GM20431 (cell line): ENCODE results near the gene WDR48.

Experiments used
- in situ Hi-C: fragments of 300-500 bp; cut with MseI, MboI; formaldehyde crosslinking; loops from one replicate; pipeline ENCODE4 v1.15.0; 2020; ENCODE audit warnings: low sequenced_read_pairs; ENCODE audit not compliant: unreplicated experiment

The WDR48 gene

GRCh38 chr3:39051649-39052561 is at the start of gene WDR48, which contains the start of gene SCN11A:
WDR48 (plus strand) TSS chr3:39052016; CDS start chr3:39052026, 10 bp downstream.
SCN11A (minus strand) TSS chr3:39051944; CDS start chr3:38950362, 101,582 bp downstream.
- in situ Hi-C loops, result no loop called here

- in situ Hi-C loops, result loop anchor here (25.0 kb wide), 1 partner anchor 493 kb away; no protein-coding TSS in a partner anchor
Measured at GRCh38 chr3:39005295-39005694, 46.5 kb upstream of the WDR48 start.

GRCh38 chr3:39011191-39011736 is 40.6 kb upstream of the WDR48 start:
- in situ Hi-C loops, result loop anchor here (25.0 kb wide), 1 partner anchor 499 kb away; no protein-coding TSS in a partner anchor

DNA sequence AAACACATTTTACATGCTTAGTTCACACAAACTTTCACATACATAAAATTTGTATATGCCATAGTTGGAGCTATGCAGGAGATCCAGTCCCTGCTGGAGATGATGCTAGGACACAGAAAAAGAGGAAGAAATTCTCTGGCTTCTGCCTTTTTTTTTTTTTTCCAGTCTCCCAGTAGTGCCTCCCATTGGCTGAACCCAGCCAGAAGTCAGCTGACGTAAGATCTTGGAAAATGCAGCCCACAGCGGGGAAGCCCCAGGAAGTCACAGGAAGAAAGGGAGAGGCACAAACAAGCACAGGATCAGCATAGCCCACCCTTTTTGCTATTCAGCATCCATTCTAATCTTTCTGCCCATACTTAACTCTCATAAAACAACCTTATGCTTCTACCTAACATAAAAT is 38.5 kb upstream of the WDR48 start:
- in situ Hi-C loops, result loop anchor here (25.0 kb wide), 1 partner anchor 501 kb away; no protein-coding TSS in a partner anchor

- in situ Hi-C loops, result loop anchor here (25.0 kb wide), 1 partner anchor 502 kb away; no protein-coding TSS in a partner anchor
Measured at GRCh38 chr3:39013921-39014509, 37.8 kb upstream of the WDR48 start.

- in situ Hi-C loops, result loop anchor here (25.0 kb wide), 1 partner anchor 503 kb away; no protein-coding TSS in a partner anchor
Measured at GRCh38 chr3:39015418-39015817, 36.4 kb upstream of the WDR48 start.

DNA sequence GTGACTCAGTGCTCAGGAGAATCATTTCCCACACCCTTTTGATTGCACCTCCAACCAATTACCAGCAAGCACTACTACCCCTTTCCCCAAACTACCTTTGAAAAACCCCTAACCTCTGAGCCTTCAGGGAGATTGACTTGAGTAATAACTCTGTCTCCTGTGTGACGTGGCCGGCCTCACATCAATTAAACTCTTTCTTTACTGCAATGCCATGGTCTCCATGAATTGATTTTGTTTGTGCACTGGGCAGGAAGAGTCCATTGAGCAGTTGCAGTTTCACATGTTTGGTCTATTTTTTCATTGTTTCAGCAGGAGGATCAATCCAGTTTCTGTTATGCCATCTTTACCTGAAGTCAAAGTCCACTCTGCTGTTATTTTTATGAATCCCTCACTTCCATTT is 32.5 kb upstream of the WDR48 start:
- in situ Hi-C loops, result loop anchor here (25.0 kb wide), 1 partner anchor 507 kb away; no protein-coding TSS in a partner anchor

- in situ Hi-C loops, result loop anchor here (25.0 kb wide), 1 partner anchor 509 kb away; no protein-coding TSS in a partner anchor
Measured at GRCh38 chr3:39021029-39021428, 30.8 kb upstream of the WDR48 start.

DNA sequence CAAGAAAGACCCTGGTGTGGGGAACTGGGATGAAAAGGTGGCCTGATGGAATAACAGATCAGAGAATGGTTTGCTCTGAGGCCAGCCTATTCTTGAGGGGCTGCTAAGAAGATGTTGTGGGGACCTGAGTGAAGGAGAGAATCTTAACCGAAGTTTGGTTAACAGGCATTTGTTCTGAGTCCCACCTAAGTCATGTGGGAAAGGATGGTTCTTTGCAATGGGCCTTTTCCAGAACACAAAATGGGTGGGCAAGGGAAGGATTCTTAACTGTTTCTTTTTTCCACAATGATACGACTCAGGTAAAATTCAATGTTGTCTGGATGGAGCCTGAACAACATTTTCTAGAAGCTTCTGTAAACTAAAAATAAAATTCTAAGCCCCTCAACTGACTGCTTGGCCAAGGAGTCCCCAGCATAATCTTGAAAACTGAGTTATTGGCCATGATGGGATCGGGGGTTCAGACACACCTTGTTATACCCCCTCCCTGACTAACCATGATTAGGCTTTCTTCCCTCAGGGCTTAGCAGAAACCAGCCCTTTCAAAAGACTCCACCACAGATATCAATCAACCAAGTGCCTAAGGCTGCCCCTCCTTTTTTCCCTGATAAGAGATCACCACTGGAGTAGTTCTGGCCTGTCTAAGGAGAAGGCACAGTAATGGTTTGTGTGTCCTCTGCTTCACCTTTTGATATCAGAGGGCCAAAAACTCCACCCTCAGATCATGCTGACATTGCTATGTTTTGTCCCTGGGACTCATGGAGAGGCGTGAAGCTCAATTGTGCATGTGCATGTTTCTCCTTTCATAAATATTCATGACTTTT is 30.1 kb upstream of the WDR48 start:
- in situ Hi-C loops, result loop anchor here (25.0 kb wide), 1 partner anchor 509 kb away; no protein-coding TSS in a partner anchor

- in situ Hi-C loops, result loop anchor here (25.0 kb wide), 1 partner anchor 510 kb away; no protein-coding TSS in a partner anchor
Measured at GRCh38 chr3:39022286-39022630, 29.6 kb upstream of the WDR48 start.

- in situ Hi-C loops, result loop anchor here (25.0 kb wide), 1 partner anchor 512 kb away; no protein-coding TSS in a partner anchor
Measured at GRCh38 chr3:39024497-39024896, 27.3 kb upstream of the WDR48 start.

- in situ Hi-C loops, result no loop called here
Measured at GRCh38 chr3:39025222-39025970, 26.4 kb upstream of the WDR48 start.

DNA sequence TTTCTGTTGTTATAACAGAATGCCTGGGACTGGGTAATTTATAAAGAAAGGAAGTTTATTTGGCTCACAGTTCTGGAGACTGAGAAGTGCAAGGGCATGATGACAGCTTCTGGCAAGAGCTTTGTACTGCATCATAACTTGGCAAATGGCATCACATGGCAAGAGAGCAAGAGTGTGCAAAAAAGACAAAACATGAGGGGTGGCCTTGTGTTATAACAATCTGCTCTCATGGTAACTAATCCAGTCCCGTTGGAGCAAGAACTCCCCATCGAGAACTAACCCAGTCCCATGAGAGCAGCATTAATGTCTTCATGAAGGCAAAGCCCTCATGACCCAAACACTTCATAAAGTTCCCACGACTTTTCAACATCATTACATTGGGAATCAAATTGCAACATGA is 23.3 kb upstream of the WDR48 start:
- in situ Hi-C loops, result no loop called here

DNA sequence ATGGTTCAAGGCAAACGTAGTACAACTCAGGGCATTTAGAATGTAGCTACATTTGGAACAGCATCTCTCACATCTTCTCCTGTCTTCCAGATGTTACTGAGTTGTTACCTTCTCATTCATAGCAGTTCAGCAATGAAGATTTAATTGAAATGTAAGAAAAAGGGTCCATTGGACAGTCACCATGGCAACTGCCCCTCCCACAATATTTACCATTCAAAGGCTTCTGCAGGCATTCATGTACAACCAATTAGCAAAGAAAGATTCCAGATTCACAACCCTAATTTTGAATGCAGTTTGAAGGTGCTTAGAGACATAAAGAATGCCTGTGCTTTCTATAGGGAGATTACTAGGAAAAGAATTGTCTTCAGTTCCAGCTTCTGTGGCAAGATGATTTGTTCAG is 22.3 kb upstream of the WDR48 start:
- in situ Hi-C loops, result no loop called here

DNA sequence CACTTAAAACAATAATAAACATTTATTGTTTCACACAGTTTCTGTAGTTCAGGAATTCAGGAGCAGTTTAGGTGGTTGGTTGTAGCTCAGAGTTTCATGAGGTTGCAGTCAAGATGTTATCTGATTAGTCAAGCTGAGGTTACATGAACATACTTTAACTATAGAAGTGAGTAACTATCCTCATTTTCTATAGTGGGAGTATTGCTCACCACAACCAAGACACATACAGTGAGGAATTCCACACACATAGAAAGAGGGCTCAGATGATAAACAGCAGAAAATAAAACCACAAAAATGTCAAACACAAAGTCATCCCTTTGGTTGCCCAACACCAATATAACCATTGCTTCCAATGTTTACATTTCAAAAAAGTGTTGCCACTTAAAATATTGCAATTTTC is 13.7 kb upstream of the WDR48 start:
- in situ Hi-C loops, result no loop called here

DNA sequence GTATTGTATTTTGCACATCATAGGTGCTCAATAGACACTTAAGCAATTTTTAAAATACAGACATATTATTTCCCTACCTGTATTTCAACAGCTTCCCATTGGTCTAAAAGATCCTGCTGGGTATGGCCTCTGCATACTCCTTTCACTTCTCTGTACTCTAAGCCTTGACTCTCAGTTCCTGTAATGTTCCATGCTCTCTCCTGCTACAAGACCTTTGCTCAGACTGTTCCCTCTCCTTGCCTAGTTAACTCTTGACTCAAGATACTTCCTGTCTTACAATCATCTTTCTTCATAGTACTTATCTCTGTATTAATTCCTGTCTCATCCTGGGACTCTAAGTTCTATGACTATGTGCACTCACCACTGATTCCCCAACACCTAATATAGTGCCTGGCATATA is 1.8 kb upstream of the WDR48 start:
- in situ Hi-C loops, result no loop called here

- in situ Hi-C loops, result no loop called here
Measured at GRCh38 chr3:39052583-39052982, 767 bp downstream of the WDR48 start.

GRCh38 chr3:39053696-39054095 is 1.9 kb downstream of the WDR48 start:
- in situ Hi-C loops, result no loop called here

- in situ Hi-C loops, result no loop called here
Measured at GRCh38 chr3:39056151-39056550, 4.3 kb downstream of the WDR48 start.
